Globus pallidus (tissue), 1 donor: Measurements from ENCODE around the gene RALGPS1.
"Not testable (repeated sequence)": the region's sequence is repeated elsewhere in the genome, so short reads cannot be mapped to it uniquely, and the experiment has no call there.

Experiments
- DNase-seq: peaks from one replicate; pipeline ENCODE4 v3.0.0-alpha.2; 2015; ENCODE audit warnings: low spot score

Gene RALGPS1

GRCh38 chr9:127155314-127155960, 240.9 kb downstream of the RALGPS1 start:
- no peak for DNase-seq

GRCh38 chr9:127158786-127159324, 244.3 kb downstream of the RALGPS1 start:
- no peak for DNase-seq

GRCh38 chr9:127159325-127159801, 244.8 kb downstream of the RALGPS1 start:
- peak; percentile 81 for DNase-seq

GRCh38 chr9:127159949-127160610, 245.5 kb downstream of the RALGPS1 start:
- DNase-seq: peak; percentile 60

- no peak for DNase-seq
These were observed 246.6 kb downstream of the RALGPS1 start for GRCh38 chr9:127161081-127161624.

- no peak for DNase-seq
These were observed 247.7 kb downstream of the RALGPS1 start for GRCh38 chr9:127162046-127162863.

- peak; percentile 73 for DNase-seq
These were observed 248.3 kb downstream of the RALGPS1 start for GRCh38 chr9:127162864-127163365.

GRCh38 chr9:127163409-127163808, 248.8 kb downstream of the RALGPS1 start:
- no peak for DNase-seq

- DNase-seq: no peak
These were observed 250.5 kb downstream of the RALGPS1 start for GRCh38 chr9:127165116-127165515.

- DNase-seq: no peak
These were observed 251.5 kb downstream of the RALGPS1 start for GRCh38 chr9:127166111-127166510.

GRCh38 chr9:127166651-127167524, 252.3 kb downstream of the RALGPS1 start:
- DNase-seq: no peak

- no peak for DNase-seq
These were observed 253.2 kb downstream of the RALGPS1 start for GRCh38 chr9:127167560-127168326.

GRCh38 chr9:127168756-127169574, 254.4 kb downstream of the RALGPS1 start:
- DNase-seq: no peak

- DNase-seq: no peak
These were observed 254.9 kb downstream of the RALGPS1 start for GRCh38 chr9:127169575-127169883.

GRCh38 chr9:127170103-127170502, 255.5 kb downstream of the RALGPS1 start:
- no peak for DNase-seq

GRCh38 chr9:127170652-127171051, 256.1 kb downstream of the RALGPS1 start:
- DNase-seq: no peak

GRCh38 chr9:127171348-127171747, 256.8 kb downstream of the RALGPS1 start:
- not testable (repeated sequence) for DNase-seq

GRCh38 chr9:127172066-127172707, 257.6 kb downstream of the RALGPS1 start:
- DNase-seq: no peak

GRCh38 chr9:127173063-127173462, 258.5 kb downstream of the RALGPS1 start:
- DNase-seq: no peak
